SH-SY5Y (cell line): ENCODE data around the gene TNFSF10.

Experiments used
- GATA2 ChIP-seq: IDR thresholded peaks from 2 replicates; pipeline ENCODE4 v1.6.1; 2011; ENCODE audit warnings: mild to moderate bottlenecking, low read depth, low read length
- GATA3 ChIP-seq: IDR thresholded peaks from 2 replicates; pipeline ENCODE4 v1.6.1; 2011; ENCODE audit warnings: low read depth, mild to moderate bottlenecking, low read length, moderate library complexity

GRCh38 chr3:172544404-172544803 is 21.2 kb upstream of the TNFSF10 start:
- no peak for TF ChIP-seq GATA2
- TF ChIP-seq GATA3 = no peak
